OCI-LY7 (cell line): ENCODE measurements around the gene MACROD2. TPM values are rescaled to one million over a fixed set of nuclear protein-coding genes. Genes with fewer than 3 reads are reported as not detected.

Experiments
- BruUV-seq: library from RNA; stranded (reverse); fragments of 400-500 nt; replicated peaks from 2 replicates; lab custom pipeline; 2021; lab: Mats Ljungman, UMichigan
- CTCF ChIA-PET: fragments of 300-600 bp; sonication (Branson Sonifier 250); formaldehyde crosslinking; loops from one replicate; lab custom pipeline; 2022; ENCODE audit warnings: antibody characterized with exemption; ENCODE audit not compliant: unreplicated experiment; lab: Charles Lee
- POLR2A ChIA-PET: fragments of 300-600 bp; sonication (Branson Sonifier 250); formaldehyde crosslinking; loops from one replicate; lab custom pipeline; 2022; ENCODE audit warnings: antibody characterized with exemption; lab: Charles Lee
- DNase-seq: peaks from one replicate; pipeline ENCODE4 v3.0.0-alpha.2; 2015; ENCODE audit warnings: low spot score
- H2AFZ ChIP-seq: fragments of 200-600 bp; sonication (generic), shearing (Covaris generic); 2 replicates; pipeline ENCODE4 v1.6.1; 2014; ENCODE audit warnings: mild to moderate bottlenecking, antibody characterized with exemption, low read length, moderate library complexity
- H3K27ac ChIP-seq: fragments of 200-600 bp; sonication (generic); 2 replicates; pipeline ENCODE4 v1.5.1; 2014; ENCODE audit warnings: mixed run types, low read depth, mild to moderate bottlenecking, moderate library complexity, low read length, inconsistent platforms; ENCODE audit not compliant: poor library complexity, severe bottlenecking
- H3K36me3 ChIP-seq: fragments of 200-600 bp; sonication (generic); 2 replicates; pipeline ENCODE4 v1.6.1; 2014; ENCODE audit warnings: mild to moderate bottlenecking, antibody characterized with exemption, low read length, moderate library complexity, mixed read lengths; ENCODE audit not compliant: insufficient read depth
- H3K4me1 ChIP-seq: fragments of 200-600 bp; sonication (generic); 2 replicates; pipeline ENCODE4 v1.5.1; 2014; ENCODE audit warnings: mild to moderate bottlenecking, low read length; ENCODE audit not compliant: insufficient read depth, poor library complexity, severe bottlenecking
- H3K4me2 ChIP-seq: fragments of 200-600 bp; sonication (generic); 2 replicates; pipeline ENCODE4 v1.6.1; 2014; ENCODE audit warnings: mild to moderate bottlenecking, low read length
- H3K4me3 ChIP-seq: fragments of 200-600 bp; sonication (generic); 2 replicates; pipeline ENCODE4 v1.5.1; 2014; ENCODE audit warnings: mild to moderate bottlenecking, low read depth, low read length; ENCODE audit not compliant: poor library complexity, severe bottlenecking
- H3K79me2 ChIP-seq: fragments of 200-600 bp; sonication (generic); 2 replicates; pipeline ENCODE4 v1.6.1; 2016; ENCODE audit warnings: low read depth, mild to moderate bottlenecking, low read length, moderate library complexity, mixed read lengths; ENCODE audit not compliant: insufficient read depth
- H3K9me2 ChIP-seq: fragments of 200-600 bp; sonication (generic); 2 replicates; pipeline ENCODE4 v1.6.1; 2016; ENCODE audit warnings: mild to moderate bottlenecking, low read length, mixed read lengths; ENCODE audit not compliant: insufficient read depth
- H3K9me3 ChIP-seq: fragments of 200-600 bp; sonication (generic); 2 replicates; pipeline ENCODE4 v1.6.1; 2014; ENCODE audit warnings: mild to moderate bottlenecking, mixed run types, low read length, mixed read lengths
- H4K20me1 ChIP-seq: fragments of 200-600 bp; sonication (generic); 2 replicates; pipeline ENCODE4 v1.6.1; 2014; ENCODE audit warnings: mild to moderate bottlenecking, antibody characterized with exemption, low read length, moderate library complexity, mixed read lengths; ENCODE audit not compliant: insufficient read depth
- CTCF ChIP-seq: fragments of 200-600 bp; sonication (generic); conservative IDR thresholded peaks from 2 replicates; pipeline ENCODE4 v1.5.1; 2014; ENCODE audit warnings: mild to moderate bottlenecking, antibody characterized with exemption, low read length, moderate library complexity, mixed read lengths
- EZH2phosphoT487 ChIP-seq: fragments of 200-600 bp; sonication (generic); IDR thresholded peaks from 2 replicates; pipeline ENCODE4 v1.6.1; 2018; ENCODE audit warnings: low read depth, borderline replicate concordance, mild to moderate bottlenecking, mixed run types, antibody characterized with exemption, low read length, moderate library complexity, mixed read lengths
- intact Hi-C: fragments of 100-400 bp; cut with micrococcal nuclease; formaldehyde crosslinking; loops from one replicate; pipeline ENCODE4 v1.10.0; 2022; ENCODE audit not compliant: unreplicated experiment
- total RNA-seq, 2 experiments: library from RNA; depleted of rRNA in 1 of 2; stranded (reverse); fragments of >200 nt in 1 of 2; shearing (Covaris generic) in 1 of 2; gene quantifications; 2 replicates each; pipeline ENCODE4 v1.2.3, GENCODE V29; 2014 to 2022

Gene MACROD2
- total RNA-seq, 2 experiments from 2014 or later = 0.09 to 4.5 TPM

DNA sequence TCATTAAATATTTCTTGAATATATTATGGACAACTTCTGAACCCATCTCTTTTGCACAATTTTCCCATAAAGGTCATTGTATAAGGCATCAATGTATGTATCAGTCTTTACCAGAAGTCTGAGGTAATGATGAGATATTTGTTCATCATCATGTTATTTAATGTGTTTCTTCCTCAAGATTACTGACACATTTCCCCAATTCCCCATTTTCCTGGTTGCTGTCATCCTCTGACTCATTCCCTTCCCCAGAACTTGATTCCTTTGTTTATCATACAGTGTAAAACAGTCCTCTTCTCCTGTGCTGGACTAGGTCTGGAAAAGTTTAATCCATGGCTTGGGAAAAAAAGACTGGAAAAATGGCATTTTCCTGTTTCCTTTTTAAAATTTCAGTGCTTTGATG, 450.0 kb downstream of the MACROD2 start:
- Histone ChIP-seq H3K4me3 (no peak overlapping the region), H3K79me2 (no peaks in the 10 kb centered on the region), H3K9me2 (no peaks in the 10 kb centered on the region), H3K36me3 (no peaks in the 10 kb centered on the region), H3K27ac (no peak overlapping the region), H3K9me3 (no peaks in the 10 kb centered on the region), H4K20me1 (no peaks in the 10 kb centered on the region), H2AFZ (no peak overlapping the region), H3K4me2 (no peak overlapping the region), H3K4me1 (no peaks in the 10 kb centered on the region)
- TF ChIP-seq CTCF (no peak), EZH2phosphoT487 (no peak)
- ChIA-PET CTCF (no interaction called here), POLR2A (no interaction called here)
- BruUV-seq = no TSS peak
- DNase-seq = no peak
- intact Hi-C loops = no loop called here

DNA sequence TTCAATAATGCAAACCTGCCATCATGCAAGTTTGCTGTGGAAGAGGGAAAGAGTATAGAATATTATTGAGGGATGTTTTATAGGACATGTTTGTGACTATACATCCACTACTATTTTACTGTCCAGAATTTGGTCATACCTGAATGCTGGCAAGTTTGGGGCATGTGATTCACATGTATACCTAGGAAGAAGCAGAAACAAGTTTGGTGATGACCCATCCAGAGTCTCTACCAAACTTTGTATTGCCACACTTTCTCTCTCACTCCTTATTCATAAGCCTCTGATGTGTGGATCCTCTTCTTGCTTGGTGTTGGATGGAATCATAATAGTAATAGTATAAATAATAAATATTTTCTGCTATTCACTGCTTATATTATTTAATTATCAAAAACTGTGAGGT, 450.6 kb downstream of the MACROD2 start:
- no peak for DNase-seq
- Histone ChIP-seq H3K79me2 (no peaks in the 10 kb centered on the region), H3K9me3 (no peaks in the 10 kb centered on the region), H3K4me1 (no peaks in the 10 kb centered on the region), H3K9me2 (no peaks in the 10 kb centered on the region), H2AFZ (no peak overlapping the region), H4K20me1 (no peaks in the 10 kb centered on the region), H3K4me3 (no peak overlapping the region), H3K4me2 (no peak overlapping the region), H3K36me3 (no peaks in the 10 kb centered on the region), H3K27ac (no peak overlapping the region)
- no TSS peak for BruUV-seq
- intact Hi-C loops = no loop called here
- TF ChIP-seq EZH2phosphoT487 (no peak), CTCF (no peak)
- CTCF ChIA-PET = no interaction called here
- POLR2A ChIA-PET = no interaction called here

DNA sequence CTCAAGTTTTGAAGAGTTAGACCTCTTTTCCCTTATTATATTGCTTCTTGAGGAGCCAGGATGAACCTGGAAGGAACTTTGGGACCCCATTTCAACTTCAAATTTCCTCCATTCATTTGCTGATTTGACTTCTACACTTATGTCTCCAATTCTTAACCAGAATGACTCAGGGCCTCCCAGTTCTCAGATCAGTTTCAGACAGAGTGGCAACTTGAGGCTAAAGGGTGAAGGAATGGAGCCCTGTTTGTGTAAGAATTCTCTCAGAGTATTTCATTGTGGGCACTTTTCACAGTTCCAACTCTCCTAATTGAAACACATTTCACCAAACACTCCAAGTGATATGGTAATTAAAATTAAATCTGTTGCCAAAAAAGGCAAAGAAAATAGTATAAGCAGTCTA, 451.1 kb downstream of the MACROD2 start:
- no peak overlapping the region for H2AFZ ChIP-seq
- CTCF ChIA-PET = no interaction called here
- BruUV-seq = no TSS peak
- H4K20me1 ChIP-seq = no peaks in the 10 kb centered on the region
- no peaks in the 10 kb centered on the region for H3K9me2 ChIP-seq
- TF ChIP-seq CTCF (no peak), EZH2phosphoT487 (no peak)
- intact Hi-C loops = no loop called here
- no peaks in the 10 kb centered on the region for H3K9me3 ChIP-seq
- no peak overlapping the region for H3K4me3 ChIP-seq
- no peak for DNase-seq
- POLR2A ChIA-PET = no interaction called here
- H3K79me2 ChIP-seq = no peaks in the 10 kb centered on the region
- H3K4me1 ChIP-seq = no peaks in the 10 kb centered on the region
- no peak overlapping the region for H3K4me2 ChIP-seq
- H3K36me3 ChIP-seq = no peaks in the 10 kb centered on the region
- H3K27ac ChIP-seq = no peak overlapping the region
